Lung (tissue), 12 donors: ENCODE measurements around the gene ARID2. TPM values are rescaled to one million over a fixed set of nuclear protein-coding genes. Genes with fewer than 3 reads are reported as not detected.

Experiments used
- ATAC-seq: fragments of 200-7000 bp; cut with Tn5 transposase; one replicate; pipeline ENCODE4 v1.9.1; 2020; ENCODE audit warnings: moderate number of reproducible peaks; ENCODE audit not compliant: insufficient read depth, low FRiP score
- DNase-seq, 3 donors: peaks; one replicate each; pipeline ENCODE4 v3.0.0-alpha.2; 2013 to 2017
- H3K27ac ChIP-seq, 2 donors: one replicate each; pipeline ENCODE4 v1.5.1; 2013; ENCODE audit warnings: mild to moderate bottlenecking in 2 of 2, moderate library complexity in 2 of 2, control low read depth in 1 of 2, inconsistent platforms in 1 of 2, low read depth in 1 of 2, low read length in 1 of 2
- H3K27me3 ChIP-seq, 3 donors: one replicate each; pipeline ENCODE4 v1.5.1; 2013; ENCODE audit warnings: low read length in 2 of 3; ENCODE audit not compliant: control insufficient read depth in 3 of 3, insufficient read depth in 3 of 3
- H3K36me3 ChIP-seq, 4 donors: one replicate each; pipeline ENCODE4 v1.5.1; 2013; ENCODE audit warnings: low read length in 4 of 4, mild to moderate bottlenecking in 1 of 4, moderate library complexity in 1 of 4; ENCODE audit not compliant: control insufficient read depth in 4 of 4, insufficient read depth in 4 of 4
- H3K4me1 ChIP-seq, 5 donors: one replicate each; pipeline ENCODE4 v1.5.1; 2013; ENCODE audit warnings: low read length in 5 of 5, mild to moderate bottlenecking in 2 of 5, moderate library complexity in 1 of 5; ENCODE audit not compliant: control insufficient read depth in 5 of 5, insufficient read depth in 5 of 5
- H3K4me3 ChIP-seq: one replicate; pipeline ENCODE4 v1.5.1; 2013; ENCODE audit warnings: mild to moderate bottlenecking, control low read depth, moderate library complexity
- H3K9ac ChIP-seq, 2 donors: one replicate each; pipeline ENCODE4 v1.5.1; 2013; ENCODE audit warnings: low read length in 2 of 2, control low read depth in 1 of 2; ENCODE audit not compliant: insufficient read depth in 1 of 2
- H3K9me3 ChIP-seq, 4 donors: one replicate each; pipeline ENCODE4 v1.5.1; 2013; ENCODE audit warnings: low read length in 3 of 4, mild to moderate bottlenecking in 1 of 4, moderate library complexity in 1 of 4; ENCODE audit not compliant: control insufficient read depth in 4 of 4, insufficient read depth in 3 of 4
- CTCF ChIP-seq: IDR thresholded peaks from 2 replicates; pipeline ENCODE4 v1.5.1; 2012; ENCODE audit warnings: mild to moderate bottlenecking; ENCODE audit errors: control extremely low read depth, extremely low read depth
- WGBS, 2 donors: extraction: QIAGEN DNeasy Blood & Tissue Kit; methylation state at CpG; one replicate each; pipeline ENCODE4 v1.1.7; 2013; 5-methylcytosine and 5-hydroxymethylcytosine counted together
- polyA plus RNA-seq, 2 donors: library from polyadenylated mRNA; stranded (reverse); fragments of 200-250 nt; gene quantifications; one replicate each; pipeline ENCODE4 v1.2.1, GENCODE V29; 2013
- total RNA-seq, 2 donors: library from RNA; depleted of rRNA in 1 of 2; stranded (reverse); fragments of >200 nt in 1 of 2; gene quantifications; one replicate each; pipeline ENCODE4 v1.2.1, GENCODE V29; 2014 to 2021
- donor health status: control.
- donor health status: control.
- donor health status: Bipolar disorder and iron deficiency.
- donor health status: healthy.
- donor health status: DM: yes; HTN: yes; CAD: no.

Gene ARID2
- total and polyA plus RNA-seq, 4 donors, result 5.3 to 79.2 (median 17.5) TPM

DNA sequence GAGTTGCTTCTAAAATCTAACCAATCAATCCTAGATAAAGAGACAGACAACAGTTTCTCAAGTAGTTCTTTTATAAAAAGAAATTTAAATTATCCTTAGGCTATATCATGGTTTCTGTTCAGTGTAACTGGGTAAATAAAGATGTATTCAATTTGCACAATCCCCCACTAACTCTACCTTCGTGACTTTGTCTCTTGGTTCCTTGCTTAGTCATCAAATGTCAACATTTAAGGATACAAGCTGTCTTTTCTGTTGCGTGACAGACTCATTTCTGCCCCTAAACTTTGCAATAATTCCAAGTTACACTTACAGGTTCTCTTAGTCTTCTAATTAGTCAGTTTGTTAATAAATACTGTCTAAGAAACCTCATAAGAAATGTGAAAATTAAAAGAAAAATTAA, 210.3 kb downstream of the ARID2 start:
- H3K27me3 ChIP-seq, result no peaks in the 10 kb centered on the region
- H3K4me1 ChIP-seq, result no peaks in the 10 kb centered on the region
- WGBS, 2 donors, result 83 to 92% methylated on average over 2 of the region's 2 CpGs
- no peaks in the 10 kb centered on the region for H3K9me3 ChIP-seq
- no peak for TF ChIP-seq CTCF
- H3K36me3 ChIP-seq, result peaks cover 6 to 17% (median 8%) of the 10 kb centered on the region in 4 donors
- no peak overlapping the region for H3K9ac ChIP-seq
- no peak for ATAC-seq
- H3K27ac ChIP-seq, result no peak overlapping the region
- no peak for DNase-seq
- no peak overlapping the region for H3K4me3 ChIP-seq

- TF ChIP-seq CTCF, result no peak
- no peak for DNase-seq
- Histone ChIP-seq H3K9me3 (no peaks in the 10 kb centered on the region), H3K27me3 (no peaks in the 10 kb centered on the region), H3K9ac (no peak overlapping the region), H3K4me1 (peaks cover 0 to 5% (median 0%) of the 10 kb centered on the region in 5 donors), H3K27ac (no peak overlapping the region), H3K4me3 (no peak overlapping the region), H3K36me3 (peaks cover 12 to 32% (median 24%) of the 10 kb centered on the region in 4 donors)
- 83 to 92% methylated on average over 1 of the region's 1 CpG for WGBS, 2 donors
- no peak for ATAC-seq
These were observed 215.3 kb downstream of the ARID2 start for GRCh38 chr12:45944771-45945170.

- no peak overlapping the region for H3K4me3 ChIP-seq
- no peak for TF ChIP-seq CTCF
- no peak overlapping the region for H3K27ac ChIP-seq
- H3K4me1 ChIP-seq, result peaks cover 0 to 5% (median 0%) of the 10 kb centered on the region in 5 donors
- H3K27me3 ChIP-seq, result no peaks in the 10 kb centered on the region
- no peak overlapping the region for H3K9ac ChIP-seq
- peaks cover 10 to 30% (median 21%) of the 10 kb centered on the region in 4 donors for H3K36me3 ChIP-seq
- ATAC-seq, result no peak
- H3K9me3 ChIP-seq, result no peaks in the 10 kb centered on the region
- 98 to 99% methylated on average over 1 of the region's 1 CpG for WGBS, 2 donors
- no peak for DNase-seq
These were observed 216.9 kb downstream of the ARID2 start for GRCh38 chr12:45946435-45946834.

DNA sequence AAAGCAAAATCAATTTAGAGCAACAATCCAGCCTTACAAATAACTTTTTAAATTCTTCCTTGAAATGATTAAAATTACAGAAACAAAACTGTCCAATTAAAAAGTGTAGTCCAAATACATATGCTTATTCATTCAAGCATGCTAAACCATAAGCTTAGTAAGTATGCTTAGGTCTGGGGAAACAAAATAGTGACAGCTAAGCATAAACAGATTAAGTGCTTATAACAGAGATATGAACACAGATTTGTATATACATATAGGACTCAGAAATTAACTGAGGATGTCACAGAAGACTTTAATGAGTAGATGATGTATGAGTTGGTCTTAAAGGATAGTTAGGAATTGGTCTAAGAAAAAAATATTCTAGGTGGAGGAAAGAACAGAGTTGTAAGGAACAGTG, 219.0 kb downstream of the ARID2 start:
- DNase-seq (no peak), ATAC-seq (no peak)
- H3K9ac ChIP-seq, result no peak overlapping the region
- H3K4me1 ChIP-seq, result peaks cover 0 to 5% (median 0%) of the 10 kb centered on the region in 5 donors
- no peak for TF ChIP-seq CTCF
- no peak overlapping the region for H3K4me3 ChIP-seq
- no peaks in the 10 kb centered on the region for H3K27me3 ChIP-seq
- H3K36me3 ChIP-seq, result peaks cover 10 to 27% (median 18%) of the 10 kb centered on the region in 4 donors
- H3K27ac ChIP-seq, result no peak overlapping the region
- H3K9me3 ChIP-seq, result no peaks in the 10 kb centered on the region
